Islet of Langerhans (tissue), 1 donor: ENCODE results near the gene FBXL13.
"Not testable (repeated sequence)": the region's sequence is repeated elsewhere in the genome, so short reads cannot be mapped to it uniquely, and the experiment has no call there.

Experiments used
- FAIRE-seq: peaks from one replicate; lab custom pipeline; 2011; peaks lifted over from hg19 to GRCh38; lab: Jason Lieb, UNC

FBXL13 gene

GRCh38 chr7:102981451-102981850 lies 93.1 kb downstream of the FBXL13 start:
- no peak for FAIRE-seq

DNA sequence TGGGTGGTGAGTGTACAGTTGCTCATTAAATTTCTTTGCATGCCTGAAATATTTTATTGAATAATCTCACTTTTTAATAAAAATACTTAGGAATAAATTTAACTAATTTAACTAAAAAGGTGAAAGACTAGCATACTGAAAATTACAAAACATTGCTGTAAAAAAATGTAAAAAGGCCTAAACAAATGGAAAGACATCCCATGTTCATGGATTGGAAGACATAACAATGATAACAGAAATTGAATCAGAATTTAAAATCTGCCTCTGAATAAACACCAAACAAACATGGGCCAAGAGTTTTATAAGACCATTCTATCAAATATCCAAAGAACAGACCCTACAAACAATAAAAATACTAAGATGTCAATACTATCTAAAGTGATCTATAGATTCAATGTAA lies 94.9 kb downstream of the FBXL13 start:
- no peak for FAIRE-seq

DNA sequence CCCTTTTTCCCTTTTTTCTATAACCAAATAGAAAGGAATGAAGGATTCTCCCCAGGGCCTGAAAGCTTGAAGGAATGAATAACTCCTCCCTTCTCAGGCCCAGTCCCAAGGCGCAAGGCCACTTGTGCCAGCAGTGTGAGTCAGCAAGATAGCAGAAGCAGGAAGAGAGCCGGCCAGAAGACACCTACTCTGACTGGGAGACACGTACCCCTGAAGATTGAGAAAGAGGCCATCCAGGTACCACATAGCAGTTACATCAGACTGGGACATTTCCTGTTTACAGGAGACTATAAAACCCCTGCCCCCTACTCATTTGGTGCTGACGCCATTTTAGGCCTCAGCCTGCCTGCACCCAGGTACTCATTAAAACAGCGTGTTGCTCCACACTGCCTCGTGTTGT lies 96.3 kb downstream of the FBXL13 start:
- no peak for FAIRE-seq

DNA sequence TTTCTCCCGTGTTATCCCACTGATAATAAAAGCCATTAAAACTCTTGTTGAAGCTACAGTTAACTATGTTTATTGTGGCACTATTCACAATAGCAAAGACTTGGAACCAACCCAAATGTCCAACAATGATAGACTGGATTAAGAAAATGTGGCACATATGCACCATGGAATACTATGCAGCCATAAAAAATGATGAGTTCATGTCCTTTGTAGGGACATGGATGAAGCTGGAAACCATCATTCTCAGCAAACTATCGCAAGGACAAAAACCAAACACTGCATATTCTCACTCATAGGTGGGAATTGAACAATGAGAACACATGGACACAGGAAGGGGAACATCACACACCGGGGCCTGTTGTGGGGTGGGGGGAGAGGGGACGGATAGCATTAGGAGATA lies 97.0 kb downstream of the FBXL13 start:
- FAIRE-seq, result not testable (repeated sequence)

DNA sequence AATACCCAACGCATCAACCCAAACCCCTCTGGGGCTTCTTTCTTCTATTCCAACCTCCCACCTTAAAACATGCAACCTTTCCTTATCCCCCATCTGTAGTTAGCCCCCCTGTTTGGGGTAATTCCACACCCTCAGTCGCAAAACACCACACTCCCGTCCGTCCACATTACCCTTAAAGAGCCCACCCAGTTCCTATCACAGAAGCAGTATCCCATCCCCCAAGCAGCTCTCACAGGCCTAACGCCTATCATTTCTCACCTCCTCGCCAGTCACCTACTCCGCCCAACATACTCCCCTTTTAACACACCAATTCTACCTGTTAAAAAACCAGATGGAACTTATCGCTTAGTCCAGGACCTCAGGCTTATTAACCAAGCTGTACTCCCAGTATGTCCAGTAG lies 98.1 kb downstream of the FBXL13 start:
- FAIRE-seq, result no peak

GRCh38 chr7:102975854-102976253 lies 98.7 kb downstream of the FBXL13 start:
- no peak for FAIRE-seq

DNA sequence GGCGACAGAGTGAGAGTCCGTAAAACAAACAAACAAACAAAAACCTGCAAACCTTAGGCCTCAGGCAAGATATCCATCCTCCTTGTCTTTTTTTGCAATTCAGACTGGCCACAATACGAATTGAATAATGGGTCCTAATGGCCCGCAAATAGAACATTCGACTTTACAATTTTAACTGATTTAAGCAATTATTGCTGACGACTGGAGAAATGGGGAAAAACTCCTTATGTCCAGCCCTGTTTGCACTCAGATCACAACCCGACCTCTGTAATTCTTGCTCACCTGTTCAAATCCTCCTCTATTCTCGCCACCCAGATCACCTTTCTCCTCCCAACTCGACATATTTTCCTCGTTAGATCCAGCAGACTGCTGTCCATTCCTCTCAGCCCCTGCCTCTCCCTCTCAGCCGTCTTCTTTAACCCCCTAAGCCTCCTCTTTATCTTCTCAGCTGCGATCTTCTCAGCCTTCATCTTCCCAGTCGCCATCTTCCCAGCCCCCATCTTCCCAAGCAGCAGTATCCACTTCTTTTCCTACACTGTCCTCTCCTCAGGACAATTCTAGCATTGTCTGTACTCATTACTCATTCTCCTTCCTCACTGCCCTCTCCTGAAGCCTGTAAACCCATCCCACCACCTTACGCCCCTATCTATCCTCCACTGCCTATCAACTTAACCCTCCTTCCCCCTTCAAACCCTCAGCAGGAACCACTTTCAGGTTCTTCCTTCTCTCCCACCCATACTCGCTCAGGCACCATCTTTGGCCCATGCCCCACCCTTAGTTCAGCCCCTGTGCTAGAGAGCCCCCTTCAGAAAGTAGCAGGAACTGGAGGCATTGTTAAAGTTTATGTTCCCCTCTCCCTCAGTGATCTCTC lies 100.0 kb downstream of the FBXL13 start:
- no peak for FAIRE-seq

- FAIRE-seq, result no peak
Measured at GRCh38 chr7:102973096-102973802, 101.3 kb downstream of the FBXL13 start.

GRCh38 chr7:102967798-102968197 lies 106.8 kb downstream of the FBXL13 start:
- FAIRE-seq, result no peak

- no peak for FAIRE-seq
Measured at GRCh38 chr7:102966465-102966864, 108.1 kb downstream of the FBXL13 start.

DNA sequence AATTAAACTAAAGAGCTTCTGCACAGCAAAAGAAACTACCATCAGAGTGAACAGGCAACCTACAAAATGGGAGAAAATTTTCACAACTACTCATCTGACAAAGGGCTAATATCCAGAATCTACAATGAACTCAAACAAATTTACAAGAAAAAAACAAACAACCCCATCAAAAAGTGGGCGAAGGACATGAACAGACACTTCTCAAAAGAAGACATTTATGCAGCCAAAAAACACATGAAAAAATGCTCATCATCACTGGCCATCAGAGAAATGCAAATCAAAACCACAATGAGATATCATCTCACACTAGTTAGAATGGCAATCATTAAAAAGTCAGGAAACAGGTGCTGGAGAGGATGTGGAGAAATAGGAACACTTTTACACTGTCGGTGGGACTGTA lies 112.6 kb downstream of the FBXL13 start:
- FAIRE-seq, result not testable (repeated sequence)

- not testable (repeated sequence) for FAIRE-seq
Measured at GRCh38 chr7:102958004-102958403, 116.6 kb downstream of the FBXL13 start.

GRCh38 chr7:102954359-102954758 lies 120.2 kb downstream of the FBXL13 start:
- not testable (repeated sequence) for FAIRE-seq

DNA sequence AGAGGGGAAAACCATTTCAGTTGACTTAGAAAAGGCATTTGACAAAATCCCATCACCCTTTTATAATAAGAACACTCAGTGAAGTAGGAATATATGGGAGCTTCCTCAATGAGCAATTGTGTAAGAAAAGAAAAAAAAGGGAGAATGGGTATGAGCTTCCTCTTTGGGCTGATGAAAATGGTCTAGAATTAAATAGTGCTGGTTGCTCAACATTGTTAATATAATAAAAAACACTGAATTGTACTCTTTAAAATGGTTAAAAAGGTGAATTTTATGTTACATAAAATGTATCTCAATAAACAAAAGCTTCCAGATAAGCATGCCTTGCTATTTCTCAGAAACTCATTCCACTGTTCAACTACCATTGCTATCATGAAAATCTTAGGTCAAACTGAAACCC lies 121.2 kb downstream of the FBXL13 start:
- no peak for FAIRE-seq

DNA sequence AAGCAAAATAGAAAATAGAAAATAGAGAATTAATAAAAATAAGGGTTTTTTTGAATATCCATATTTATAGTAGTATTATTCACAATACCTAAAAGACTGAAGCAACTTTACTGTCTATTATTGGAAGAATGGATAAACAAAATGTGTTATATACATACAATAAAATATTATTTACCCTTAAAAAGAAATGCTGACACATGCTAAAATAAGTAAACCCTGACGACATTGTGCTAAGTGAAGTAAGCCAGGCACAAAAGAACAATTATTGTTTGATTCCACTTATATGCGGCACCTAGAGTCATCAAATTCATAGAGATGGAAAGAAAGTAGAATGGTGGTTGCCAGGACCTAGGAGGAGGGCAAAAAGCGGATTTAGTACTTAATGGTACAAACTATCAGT lies 122.8 kb downstream of the FBXL13 start:
- FAIRE-seq, result no peak

- no peak for FAIRE-seq
Measured at GRCh38 chr7:102944241-102944640, 130.4 kb downstream of the FBXL13 start.

GRCh38 chr7:102943423-102944169 lies 131.0 kb downstream of the FBXL13 start:
- FAIRE-seq, result no peak

GRCh38 chr7:102942868-102943267 lies 131.7 kb downstream of the FBXL13 start:
- FAIRE-seq, result no peak

DNA sequence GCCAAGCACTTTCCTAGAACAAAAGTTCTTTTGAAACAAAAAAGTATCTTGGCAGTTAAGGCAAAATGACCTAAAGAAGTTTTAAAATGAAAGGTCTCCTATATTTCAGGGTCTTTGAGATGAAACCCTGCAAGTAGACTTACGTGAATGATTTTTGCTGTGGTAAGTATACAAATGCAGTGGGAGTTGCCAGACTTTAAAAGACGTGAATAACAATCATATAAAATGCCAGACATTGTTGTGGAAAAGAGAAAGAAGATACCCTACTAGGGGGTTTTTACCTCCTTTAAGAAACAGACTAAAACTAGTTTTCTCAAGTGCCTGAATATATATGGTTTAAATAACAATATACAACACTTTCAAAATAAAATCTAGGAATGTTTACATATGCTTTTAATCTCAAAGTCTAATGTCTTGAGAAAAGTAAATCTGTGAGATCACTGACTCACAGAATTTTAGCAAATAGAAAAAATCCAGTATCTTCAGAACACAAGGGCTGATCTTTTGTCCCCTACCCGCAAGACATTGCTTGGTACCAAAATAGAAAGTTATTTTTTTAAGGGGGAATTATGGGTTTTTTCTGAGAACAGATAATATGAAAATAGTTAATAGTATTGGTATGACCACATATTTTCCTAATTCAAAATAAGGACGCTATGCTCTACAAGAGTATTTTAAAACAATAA lies 132.3 kb downstream of the FBXL13 start:
- FAIRE-seq, result no peak

DNA sequence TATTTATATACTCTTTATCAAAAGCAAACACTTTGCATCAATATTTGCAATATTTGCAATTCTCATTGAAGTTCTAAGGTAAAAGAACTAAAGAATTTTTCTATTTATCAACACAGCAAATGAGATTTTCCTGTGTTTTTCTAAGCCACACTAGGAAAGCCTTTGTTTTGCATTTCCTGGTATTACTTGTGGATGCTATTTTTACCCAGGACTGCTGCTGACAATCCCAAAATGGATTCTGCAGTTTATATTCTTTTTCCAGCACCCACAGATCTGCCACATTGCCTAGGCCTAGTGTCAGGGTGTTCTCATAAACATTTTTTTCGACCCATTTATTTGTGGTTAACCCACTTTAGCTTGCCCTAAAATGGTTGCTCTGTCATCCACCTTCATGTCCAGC lies 135.9 kb downstream of the FBXL13 start:
- no peak for FAIRE-seq

GRCh38 chr7:102935450-102936115 lies 139.0 kb downstream of the FBXL13 start:
- no peak for FAIRE-seq

DNA sequence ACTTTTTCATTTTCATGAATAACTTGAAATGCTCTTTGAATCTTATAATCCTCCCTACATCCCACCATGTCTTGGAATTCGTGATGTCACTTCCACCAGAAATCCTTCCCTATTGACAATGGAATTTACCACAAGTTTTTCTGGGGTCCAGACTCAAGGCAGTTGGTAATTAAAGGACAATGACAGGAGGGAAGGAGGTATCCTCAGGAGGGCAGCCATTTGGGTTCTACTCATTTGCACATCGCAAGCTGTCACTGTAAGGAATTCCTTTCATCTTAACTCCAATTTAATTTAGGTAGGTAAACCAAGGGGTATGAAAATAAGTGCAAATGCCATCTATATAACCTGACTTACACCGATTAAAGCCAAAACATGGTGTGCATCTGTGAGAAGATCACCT lies 139.9 kb downstream of the FBXL13 start:
- no peak for FAIRE-seq
